Measurements from ENCODE around the gene EYS.

GRCh38 chr6:64985726-64986125 lies 721.3 kb downstream of the EYS start:
- no peak for TF ChIP-seq POLR2AphosphoS5 (IDR thresholded peaks at IDR 0.05)
- no peak for TF ChIP-seq CTCF (IDR thresholded peaks at IDR 0.05)
- no peak for TF ChIP-seq POLR2A (IDR thresholded peaks at IDR 0.05)
